Measurements from ENCODE around the gene MIGA1. TPM values are rescaled to one million over a fixed set of nuclear protein-coding genes. Genes with fewer than 3 reads are reported as not detected.

MIGA1 gene
- total RNA-seq, 2 experiments from 2014 or later, result 7.7 to 8.8 TPM

Other genes starting within 250 kb of the MIGA1 start
- gene ZZZ3, start 97.0 kb upstream of the MIGA1 start, total RNA-seq, result 10 to 100 TPM; 36.6 to 39.3 TPM
- gene USP33, start 19.8 kb upstream of the MIGA1 start, total RNA-seq, result 10 to 100 TPM; 32.6 to 35.6 TPM
- 1 to 10 TPM; 1.7 to 1.9 TPM for gene NEXN, start 109.0 kb downstream of the MIGA1 start, total RNA-seq
- 100 to 1,000 TPM; 243 to 244 TPM for gene FUBP1, start 199.4 kb downstream of the MIGA1 start, total RNA-seq
- gene DNAJB4, start 225.3 kb downstream of the MIGA1 start, total RNA-seq, result 10 to 100 TPM in 1 of 2 experiments, 1 to 10 TPM in 1; 9.7 to 10.4 TPM

Measured in activated naive CD4-positive, alpha-beta T cell treated with anti-CD3 and anti-CD28 coated beads for 36 hours (primary cell).